Neural progenitor cell (in vitro differentiated cells): ENCODE data around the gene LIN28B.

Source experiments
- EZH2 ChIP-seq: fragments of 200-600 bp; sonication (generic); IDR thresholded peaks from 2 replicates; pipeline ENCODE4 v1.6.1; 2017; ENCODE audit warnings: antibody characterized with exemption, mild to moderate bottlenecking, moderate library complexity
- EZH2phosphoT487 ChIP-seq: fragments of 200-600 bp; sonication (generic); IDR thresholded peaks from 2 replicates; pipeline ENCODE4 v1.6.1; 2017; ENCODE audit warnings: antibody characterized with exemption
- TF ChIP-seq, protein P1 (sequence below): fragments of 200-600 bp; sonication (generic); IDR thresholded peaks from 2 replicates; pipeline ENCODE4 v1.5.1; 2017; ENCODE audit warnings: antibody characterized with exemption, mild to moderate bottlenecking

- TF ChIP-seq, protein P1, sequence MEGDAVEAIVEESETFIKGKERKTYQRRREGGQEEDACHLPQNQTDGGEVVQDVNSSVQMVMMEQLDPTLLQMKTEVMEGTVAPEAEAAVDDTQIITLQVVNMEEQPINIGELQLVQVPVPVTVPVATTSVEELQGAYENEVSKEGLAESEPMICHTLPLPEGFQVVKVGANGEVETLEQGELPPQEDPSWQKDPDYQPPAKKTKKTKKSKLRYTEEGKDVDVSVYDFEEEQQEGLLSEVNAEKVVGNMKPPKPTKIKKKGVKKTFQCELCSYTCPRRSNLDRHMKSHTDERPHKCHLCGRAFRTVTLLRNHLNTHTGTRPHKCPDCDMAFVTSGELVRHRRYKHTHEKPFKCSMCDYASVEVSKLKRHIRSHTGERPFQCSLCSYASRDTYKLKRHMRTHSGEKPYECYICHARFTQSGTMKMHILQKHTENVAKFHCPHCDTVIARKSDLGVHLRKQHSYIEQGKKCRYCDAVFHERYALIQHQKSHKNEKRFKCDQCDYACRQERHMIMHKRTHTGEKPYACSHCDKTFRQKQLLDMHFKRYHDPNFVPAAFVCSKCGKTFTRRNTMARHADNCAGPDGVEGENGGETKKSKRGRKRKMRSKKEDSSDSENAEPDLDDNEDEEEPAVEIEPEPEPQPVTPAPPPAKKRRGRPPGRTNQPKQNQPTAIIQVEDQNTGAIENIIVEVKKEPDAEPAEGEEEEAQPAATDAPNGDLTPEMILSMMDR, result no peak
- no peak for TF ChIP-seq EZH2
- TF ChIP-seq EZH2phosphoT487, result no peak
These were observed 81.4 kb downstream of the LIN28B start for GRCh38 chr6:105038259-105038658.
